ENCODE results near the gene MRGPRD.

GRCh38 chr11:69013009-69013951 lies 32.5 kb upstream of the MRGPRD start, which contains the start of gene MRGPRF:
- TF ChIP-seq ELF4 (IDR thresholded peaks at IDR 0.05): no peak
- no peak for TF ChIP-seq SUZ12 (IDR thresholded peaks at IDR 0.05)
- no peak for TF ChIP-seq SP1 (IDR thresholded peaks at IDR 0.05)
- no peak for TF ChIP-seq BHLHE40 (IDR thresholded peaks at IDR 0.05; ENCODE audit: borderline replicate concordance)
- TF ChIP-seq PKNOX1 (IDR thresholded peaks at IDR 0.05): no peak
- TF ChIP-seq TARDBP (IDR thresholded peaks at IDR 0.05): no peak
- no peak for TF ChIP-seq FOXM1 (IDR thresholded peaks at IDR 0.05; ENCODE audit: borderline replicate concordance)
- TF ChIP-seq HDGF (IDR thresholded peaks at IDR 0.05; ENCODE audit: borderline replicate concordance): no peak
- TF ChIP-seq FOXA1 (IDR thresholded peaks at IDR 0.05): no peak
- TF ChIP-seq ARNT (IDR thresholded peaks at IDR 0.05): no peak
- no peak for TF ChIP-seq FOXK2 (IDR thresholded peaks at IDR 0.05)
- TF ChIP-seq NFRKB (IDR thresholded peaks at IDR 0.05): no peak
- no peak for TF ChIP-seq ZNF384 (IDR thresholded peaks at IDR 0.05)

Measured in HEK293T (cell line).